GM12872 (cell line): ENCODE measurements around the gene KLHL26.

Experiments used
- TF ChIP-seq, protein P1 (sequence below): IDR thresholded peaks from 3 replicates; pipeline ENCODE4 v1.5.1; 2011; ENCODE audit warnings: low read depth, mild to moderate bottlenecking, low read length, moderate library complexity; ENCODE audit not compliant: insufficient read depth

Gene KLHL26

DNA sequence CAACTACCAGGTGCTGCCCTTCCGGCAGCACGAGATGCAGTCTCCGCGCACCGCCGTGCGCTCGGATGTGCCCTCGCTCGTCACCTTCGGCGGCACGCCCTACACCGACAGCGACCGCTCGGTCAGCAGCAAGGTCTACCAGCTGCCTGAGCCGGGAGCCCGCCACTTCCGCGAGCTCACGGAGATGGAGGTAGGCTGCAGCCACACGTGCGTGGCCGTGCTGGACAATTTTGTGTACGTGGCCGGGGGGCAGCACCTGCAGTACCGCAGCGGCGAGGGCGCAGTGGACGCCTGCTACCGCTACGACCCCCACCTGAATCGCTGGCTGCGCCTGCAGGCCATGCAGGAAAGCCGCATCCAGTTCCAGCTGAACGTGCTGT, 31.4 kb downstream of the KLHL26 start:
- TF ChIP-seq, protein P1, sequence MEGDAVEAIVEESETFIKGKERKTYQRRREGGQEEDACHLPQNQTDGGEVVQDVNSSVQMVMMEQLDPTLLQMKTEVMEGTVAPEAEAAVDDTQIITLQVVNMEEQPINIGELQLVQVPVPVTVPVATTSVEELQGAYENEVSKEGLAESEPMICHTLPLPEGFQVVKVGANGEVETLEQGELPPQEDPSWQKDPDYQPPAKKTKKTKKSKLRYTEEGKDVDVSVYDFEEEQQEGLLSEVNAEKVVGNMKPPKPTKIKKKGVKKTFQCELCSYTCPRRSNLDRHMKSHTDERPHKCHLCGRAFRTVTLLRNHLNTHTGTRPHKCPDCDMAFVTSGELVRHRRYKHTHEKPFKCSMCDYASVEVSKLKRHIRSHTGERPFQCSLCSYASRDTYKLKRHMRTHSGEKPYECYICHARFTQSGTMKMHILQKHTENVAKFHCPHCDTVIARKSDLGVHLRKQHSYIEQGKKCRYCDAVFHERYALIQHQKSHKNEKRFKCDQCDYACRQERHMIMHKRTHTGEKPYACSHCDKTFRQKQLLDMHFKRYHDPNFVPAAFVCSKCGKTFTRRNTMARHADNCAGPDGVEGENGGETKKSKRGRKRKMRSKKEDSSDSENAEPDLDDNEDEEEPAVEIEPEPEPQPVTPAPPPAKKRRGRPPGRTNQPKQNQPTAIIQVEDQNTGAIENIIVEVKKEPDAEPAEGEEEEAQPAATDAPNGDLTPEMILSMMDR = no peak

DNA sequence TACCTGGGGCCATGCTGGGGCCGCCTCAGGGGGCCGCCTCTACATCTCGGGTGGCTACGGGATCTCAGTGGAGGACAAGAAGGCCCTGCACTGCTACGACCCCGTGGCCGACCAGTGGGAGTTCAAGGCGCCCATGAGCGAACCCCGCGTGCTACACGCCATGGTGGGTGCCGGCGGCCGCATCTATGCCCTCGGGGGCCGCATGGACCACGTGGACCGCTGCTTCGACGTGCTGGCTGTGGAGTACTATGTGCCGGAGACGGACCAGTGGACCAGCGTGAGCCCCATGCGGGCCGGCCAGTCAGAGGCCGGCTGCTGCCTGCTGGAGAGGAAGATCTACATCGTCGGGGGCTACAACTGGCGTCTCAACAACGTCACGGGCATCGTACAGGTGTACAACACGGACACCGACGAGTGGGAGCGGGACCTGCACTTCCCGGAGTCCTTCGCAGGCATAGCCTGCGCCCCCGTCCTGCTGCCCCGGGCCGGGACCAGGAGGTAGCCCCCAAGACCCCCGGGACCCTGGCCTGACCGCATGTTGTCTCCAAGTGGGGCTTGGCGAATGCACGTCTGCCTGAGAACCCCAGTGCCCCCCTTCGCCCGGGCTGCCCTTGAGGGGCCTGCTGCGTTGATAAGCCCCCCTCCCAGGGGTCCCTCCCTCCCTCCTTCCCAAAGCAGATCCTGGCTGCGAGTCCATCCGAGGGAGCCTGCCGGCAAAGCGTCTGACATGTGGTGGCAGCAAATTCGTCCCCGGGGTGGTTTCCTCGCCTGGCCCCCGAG, 32.1 kb downstream of the KLHL26 start:
- TF ChIP-seq, protein P1 = no peak

DNA sequence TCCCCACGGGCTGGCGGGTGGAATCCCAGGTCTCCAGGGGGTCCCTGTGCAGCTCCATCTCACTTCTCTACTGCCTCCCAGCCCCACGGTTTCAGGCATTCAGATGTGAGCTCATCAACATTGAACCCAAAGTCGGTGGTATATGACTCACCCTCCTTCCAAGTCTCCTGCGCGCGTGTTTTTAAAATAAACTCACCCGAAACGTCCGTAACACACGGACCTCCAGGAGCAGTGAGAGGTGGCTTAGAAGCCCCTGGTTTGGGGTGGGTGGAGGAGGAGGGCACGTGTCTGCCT, 32.6 kb downstream of the KLHL26 start:
- TF ChIP-seq, protein P1 = no peak

DNA sequence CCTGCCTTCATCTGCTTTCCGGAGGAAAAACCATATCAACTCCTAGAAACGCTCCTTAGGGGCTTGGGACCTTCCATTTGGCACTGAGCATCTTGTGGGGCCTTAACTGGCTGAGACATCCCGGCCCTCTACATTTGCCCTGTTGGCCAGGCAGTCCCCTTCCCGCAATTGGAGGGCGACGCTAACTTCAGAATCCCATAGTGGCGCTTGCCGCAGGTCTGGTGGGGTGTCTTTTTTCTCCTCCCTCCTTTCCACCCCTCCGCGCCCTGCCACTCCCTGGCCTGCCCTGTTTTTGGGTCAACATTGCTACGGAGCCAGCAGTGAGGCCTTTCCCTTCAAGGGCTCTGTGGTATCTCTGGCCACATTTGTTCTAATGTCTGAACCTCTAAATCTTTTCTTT, 33.1 kb downstream of the KLHL26 start:
- TF ChIP-seq, protein P1 = no peak

DNA sequence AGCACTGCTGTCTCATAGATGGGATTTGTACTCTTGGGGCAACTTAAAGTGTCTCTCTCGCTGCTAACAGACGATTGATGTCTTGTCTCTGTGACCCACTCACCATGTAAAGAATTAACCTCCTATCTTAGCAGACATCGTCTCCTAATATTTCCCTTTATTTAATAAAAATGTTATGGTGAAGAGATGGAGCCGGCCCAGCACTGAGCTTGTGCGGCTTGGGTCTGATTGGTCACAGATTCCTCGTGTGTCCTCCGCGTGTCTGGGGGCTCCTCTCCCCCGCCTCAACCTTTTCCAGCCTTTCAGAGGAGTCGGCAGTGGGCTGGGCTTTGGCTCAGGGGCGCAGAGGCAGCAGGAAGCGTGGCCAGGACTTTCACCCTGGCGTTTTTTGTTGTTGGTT, 33.5 kb downstream of the KLHL26 start:
- TF ChIP-seq, protein P1 = no peak

DNA sequence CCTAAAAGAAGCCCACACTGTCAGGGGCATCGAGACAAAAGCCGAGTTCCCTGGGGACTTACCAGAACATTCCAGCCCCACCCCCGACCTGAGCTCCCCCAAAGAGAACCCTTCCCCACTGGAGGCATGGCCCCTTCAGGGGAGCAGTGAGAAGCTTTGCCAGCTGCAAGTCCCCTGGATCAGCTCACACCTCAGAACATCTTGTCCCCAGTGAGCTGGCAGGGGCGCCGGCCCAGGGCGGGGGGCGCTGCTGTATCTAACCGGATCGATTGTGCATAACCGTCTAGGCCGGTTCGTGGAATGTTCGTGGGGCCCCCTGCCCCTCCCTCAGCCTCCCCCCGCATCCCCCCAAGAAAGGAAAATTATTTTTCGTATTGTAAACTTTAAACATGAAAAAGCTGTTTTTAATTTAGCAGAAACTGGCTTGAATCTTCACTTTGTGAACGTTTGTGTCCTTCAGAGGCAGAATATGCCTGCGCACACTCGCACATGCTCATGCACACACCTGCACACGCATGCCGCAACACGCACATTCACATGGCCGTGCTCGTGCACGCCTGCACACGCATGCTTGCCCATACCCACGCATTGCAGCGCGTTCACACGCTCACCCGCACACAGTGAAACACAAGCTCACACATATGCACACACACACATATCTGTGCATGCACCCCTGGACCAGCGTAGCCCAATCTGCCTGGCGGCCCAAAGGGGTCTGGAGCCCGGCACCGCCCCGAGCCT, 34.6 kb downstream of the KLHL26 start:
- TF ChIP-seq, protein P1 = no peak

DNA sequence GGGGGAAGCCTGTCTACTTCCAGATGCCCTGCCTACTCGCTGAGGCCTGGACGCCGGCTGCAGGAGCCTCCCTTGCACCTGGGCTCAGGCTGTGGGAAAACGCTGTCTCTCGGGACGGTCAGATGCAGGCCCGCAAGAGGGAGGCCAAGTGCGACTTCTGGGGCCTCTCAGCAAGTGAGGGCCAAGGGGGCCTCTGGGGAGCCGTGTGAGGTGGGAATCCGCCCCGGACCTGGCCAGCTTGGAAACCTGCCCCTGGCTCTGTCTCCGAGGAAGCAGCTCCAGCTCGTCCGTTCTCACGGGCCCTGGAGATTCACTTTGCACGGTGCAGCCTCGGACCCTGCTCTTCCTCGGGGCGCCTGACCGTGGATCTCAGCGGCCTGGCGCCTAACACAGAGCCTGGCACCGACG, 35.2 kb downstream of the KLHL26 start:
- TF ChIP-seq, protein P1 = no peak
